ENCODE measurements around the gene KIAA1755.

DNA sequence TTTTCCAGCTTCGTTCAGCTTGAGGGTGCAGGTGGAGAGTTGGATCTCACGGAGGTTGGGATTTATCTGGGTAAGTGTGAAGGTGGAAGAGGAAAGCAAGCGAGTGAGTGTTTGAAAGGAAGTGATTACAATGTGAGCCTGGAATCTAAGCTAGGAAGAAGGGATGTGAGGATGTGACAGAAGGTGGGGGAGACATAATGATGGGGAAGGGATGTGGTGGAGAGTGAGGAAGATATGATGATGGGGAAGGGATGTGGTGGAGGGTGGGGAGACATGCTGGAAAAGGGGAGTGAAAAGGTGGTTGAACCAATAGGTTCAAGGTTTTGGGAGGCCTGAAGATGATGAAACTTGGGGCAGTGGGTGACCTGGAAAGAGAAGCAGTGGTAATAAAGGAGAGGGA is 23.2 kb downstream of the KIAA1755 start:
- TF ChIP-seq CTCF (IDR thresholded peaks at IDR 0.05 in 4 of 5, conservative IDR thresholded peaks at IDR 0.05 in 1 of 5) (no peak), POLR2A (IDR thresholded peaks at IDR 0.05) (no peak)

Data from gastrocnemius medialis (tissue), 4 donors.